Stimulated activated CD4-positive, alpha-beta T cell treated with anti-CD3 and anti-CD28 coated beads, Interleukin-1b, Interleukin-23, amount 100 ng/mL, for 4 hours (primary cell): ENCODE data around the gene TMEM243.

Experiments used
- DNase-seq, 2 donors: peaks; one replicate each; pipeline ENCODE4 v3.0.0-alpha.2; 2020; ENCODE audit warnings: low read depth in 2 of 2

Gene TMEM243

GRCh38 chr7:87159538-87159937 lies 60.0 kb downstream of the TMEM243 start:
- DNase-seq, result no peak

GRCh38 chr7:87156709-87157108 lies 62.8 kb downstream of the TMEM243 start:
- DNase-seq, result no peak

- DNase-seq, result no peak
Observed at GRCh38 chr7:87155788-87156187, 63.7 kb downstream of the TMEM243 start.

- DNase-seq, result no peak
Observed at GRCh38 chr7:87154569-87154968, 65.0 kb downstream of the TMEM243 start.

GRCh38 chr7:87154166-87154565 lies 65.4 kb downstream of the TMEM243 start:
- DNase-seq, result no peak

- peak; percentile 5 to 9 for DNase-seq
Observed at GRCh38 chr7:87152897-87153641, 66.5 kb downstream of the TMEM243 start.

GRCh38 chr7:87152112-87152896 lies 67.2 kb downstream of the TMEM243 start, which contains the start of gene DMTF1:
Gene DMTF1, plus strand, starts transcription at chr7:87152453. Its CDS starts 12,489 bp downstream, at chr7:87164942.
- DNase-seq, result peak; percentile 75 to 80

GRCh38 chr7:87151729-87152111 lies 67.8 kb downstream of the TMEM243 start:
- DNase-seq, result no peak

- no peak for DNase-seq
Observed at GRCh38 chr7:87151002-87151728, 68.4 kb downstream of the TMEM243 start.

GRCh38 chr7:87148332-87148955 lies 71.1 kb downstream of the TMEM243 start:
- DNase-seq, result no peak

GRCh38 chr7:87147500-87147899 lies 72.0 kb downstream of the TMEM243 start:
- no peak for DNase-seq

GRCh38 chr7:87146740-87147386 lies 72.7 kb downstream of the TMEM243 start:
- no peak for DNase-seq
